Measurements from ENCODE around the gene FUNDC1.

FUNDC1 gene

GRCh38 chrX:44503560-44503959 lies 39.1 kb downstream of the FUNDC1 start:
- DNase-seq (ENCODE audit: insufficient read length, low spot score) (no peak), FAIRE-seq (no peak)
- TF ChIP-seq CTCF (IDR thresholded peaks at IDR 0.05; ENCODE audit: insufficient read depth, missing control alignments) = no peak

- DNase-seq (ENCODE audit: insufficient read length, low spot score) = no peak
- TF ChIP-seq CTCF (IDR thresholded peaks at IDR 0.05; ENCODE audit: insufficient read depth, missing control alignments) = no peak
- no peak for FAIRE-seq
These were observed 47.6 kb downstream of the FUNDC1 start for GRCh38 chrX:44495091-44495490.

GRCh38 chrX:44494357-44494756 lies 48.3 kb downstream of the FUNDC1 start:
- TF ChIP-seq CTCF (IDR thresholded peaks at IDR 0.05; ENCODE audit: insufficient read depth, missing control alignments) = no peak
- no peak for DNase-seq (ENCODE audit: insufficient read length, low spot score)
- no peak for FAIRE-seq

DNA sequence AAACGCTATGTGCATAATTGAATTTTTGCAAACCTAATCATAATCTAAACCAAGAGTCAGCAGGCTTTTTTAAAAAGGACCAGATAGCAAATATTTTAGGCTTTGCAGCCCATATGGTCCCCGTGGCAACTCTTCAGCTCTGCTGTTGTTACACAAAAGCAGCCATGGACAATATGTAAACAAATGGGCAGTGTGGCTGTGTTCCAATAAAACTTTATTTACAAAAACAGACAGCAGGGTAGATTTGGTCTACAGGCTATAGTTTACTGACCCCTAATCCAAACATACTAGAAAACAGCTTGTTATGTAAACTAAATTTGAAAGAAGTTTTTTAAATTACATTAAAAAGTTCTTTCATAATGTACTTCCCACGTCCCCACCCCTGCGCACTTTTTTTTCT lies 53.1 kb downstream of the FUNDC1 start:
- DNase-seq (ENCODE audit: insufficient read length, low spot score) = no peak
- no peak for FAIRE-seq
- TF ChIP-seq CTCF (IDR thresholded peaks at IDR 0.05; ENCODE audit: insufficient read depth, missing control alignments) = no peak

DNA sequence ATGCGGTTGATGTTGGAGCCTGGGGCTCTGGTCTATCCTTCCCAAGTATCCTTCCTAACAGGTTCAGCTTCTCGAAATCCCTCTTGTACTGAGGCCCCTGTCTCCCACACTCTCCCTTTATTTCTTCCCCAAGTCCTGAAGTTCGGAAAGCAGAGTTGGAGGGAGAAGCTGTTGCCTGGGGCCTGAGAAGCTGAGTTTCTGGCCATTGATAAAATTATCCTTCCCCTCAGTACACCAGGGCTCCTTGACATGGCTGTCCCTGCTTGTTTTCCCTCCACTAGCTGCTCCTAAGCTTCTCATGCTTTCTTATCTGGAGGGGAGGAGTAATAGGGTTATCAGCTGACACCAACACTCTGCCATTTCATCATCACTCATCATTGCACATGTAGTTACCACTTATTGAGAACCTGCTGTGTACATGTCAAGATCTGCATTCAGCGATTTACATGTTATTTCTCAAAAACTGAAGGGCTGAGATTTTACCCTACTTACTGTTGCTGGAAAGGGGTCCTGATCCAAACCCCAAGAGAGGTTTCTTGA lies 58.0 kb downstream of the FUNDC1 start:
- no peak for TF ChIP-seq CTCF (IDR thresholded peaks at IDR 0.05; ENCODE audit: insufficient read depth, missing control alignments)
- FAIRE-seq = no peak
- no peak for DNase-seq (ENCODE audit: insufficient read length, low spot score)

GRCh38 chrX:44483965-44484606 lies 58.6 kb downstream of the FUNDC1 start:
- TF ChIP-seq CTCF (IDR thresholded peaks at IDR 0.05; ENCODE audit: insufficient read depth, missing control alignments) = no peak
- DNase-seq (ENCODE audit: insufficient read length, low spot score) = no peak
- no peak for FAIRE-seq

- DNase-seq (ENCODE audit: insufficient read length, low spot score) (no peak), FAIRE-seq (no peak)
- TF ChIP-seq CTCF (IDR thresholded peaks at IDR 0.05; ENCODE audit: insufficient read depth, missing control alignments) = no peak
These were observed 60.1 kb downstream of the FUNDC1 start for GRCh38 chrX:44482575-44482974.

Data from D721Med (cell line).